GM19438 (cell line): ENCODE results near the gene PRCC.

Experiments
- ATAC-seq: cut with Tn5 transposase; IDR thresholded peaks from one replicate; pipeline ENCODE4 v1.9.1; 2021; ENCODE audit warnings: low read depth; ENCODE audit not compliant: unreplicated experiment

The PRCC gene

GRCh38 chr1:156794506-156795373 is 27.4 kb downstream of the PRCC start:
- ATAC-seq: no peak

GRCh38 chr1:156795374-156795733 is 28.0 kb downstream of the PRCC start:
- no peak for ATAC-seq

- no peak for ATAC-seq
Observed at GRCh38 chr1:156795787-156796186, 28.5 kb downstream of the PRCC start.

GRCh38 chr1:156796340-156797097 is 29.2 kb downstream of the PRCC start:
- peak; percentile 77 for ATAC-seq

GRCh38 chr1:156797212-156797871 is 30.0 kb downstream of the PRCC start:
- no peak for ATAC-seq

- ATAC-seq: no peak
Observed at GRCh38 chr1:156801409-156802121, 34.2 kb downstream of the PRCC start.

GRCh38 chr1:156802421-156802935 is 35.1 kb downstream of the PRCC start:
- ATAC-seq: no peak

GRCh38 chr1:156803086-156803851 is 35.9 kb downstream of the PRCC start:
- ATAC-seq: no peak

- no peak for ATAC-seq
Observed at GRCh38 chr1:156804026-156804425, 36.7 kb downstream of the PRCC start.

GRCh38 chr1:156804572-156805243 is 37.4 kb downstream of the PRCC start:
- no peak for ATAC-seq

GRCh38 chr1:156805766-156806511 is 38.6 kb downstream of the PRCC start:
- no peak for ATAC-seq

- ATAC-seq: no peak
Observed at GRCh38 chr1:156806512-156807440, 39.4 kb downstream of the PRCC start.

- no peak for ATAC-seq
Observed at GRCh38 chr1:156807627-156808026, 40.3 kb downstream of the PRCC start.

- ATAC-seq: no peak
Observed at GRCh38 chr1:156808186-156809030, 41.1 kb downstream of the PRCC start.

GRCh38 chr1:156809281-156809680 is 41.9 kb downstream of the PRCC start:
- no peak for ATAC-seq

- no peak for ATAC-seq
Observed at GRCh38 chr1:156809711-156810366, 42.5 kb downstream of the PRCC start.
